ENCODE measurements around the gene TMUB2.
A peak's percentile ranks its signal among the peaks of the same experiment; 100 is the strongest.

TMUB2 gene

DNA sequence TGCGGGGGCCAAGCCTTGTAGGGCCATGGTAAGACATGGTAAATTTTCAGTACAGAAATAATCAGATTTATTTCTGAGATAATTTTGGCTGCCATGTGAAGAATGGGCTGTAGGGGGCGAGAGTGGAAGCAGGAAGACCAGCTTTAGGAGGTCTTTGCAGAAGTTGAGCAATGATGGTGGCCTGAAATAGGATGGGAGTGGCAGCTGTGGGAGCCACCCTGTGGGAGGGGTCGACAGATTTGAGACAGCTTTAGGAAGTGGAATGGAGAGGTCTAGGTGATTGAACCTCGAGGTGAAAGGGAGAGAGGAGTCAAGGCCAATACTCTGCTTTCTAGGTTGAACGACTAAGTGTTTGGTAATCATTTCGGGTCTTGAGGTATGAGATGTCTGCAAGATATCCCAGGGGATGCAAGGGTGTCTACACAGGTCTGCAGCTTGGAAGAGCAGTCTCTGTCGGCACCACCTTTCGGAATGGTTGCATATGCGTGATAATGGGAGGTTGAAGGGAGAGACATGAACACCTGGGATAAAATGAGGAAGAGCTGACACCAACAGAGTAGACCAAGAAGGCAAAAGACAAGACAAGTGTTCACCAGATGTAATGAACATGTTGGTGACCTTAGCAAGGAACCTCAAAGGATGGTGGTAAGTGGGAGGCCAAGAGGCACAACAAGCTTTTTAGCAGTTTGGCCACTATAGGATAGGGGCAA, 17.1 kb downstream of the TMUB2 start:
- DNase-seq (ENCODE audit: low read depth) = no peak

DNA sequence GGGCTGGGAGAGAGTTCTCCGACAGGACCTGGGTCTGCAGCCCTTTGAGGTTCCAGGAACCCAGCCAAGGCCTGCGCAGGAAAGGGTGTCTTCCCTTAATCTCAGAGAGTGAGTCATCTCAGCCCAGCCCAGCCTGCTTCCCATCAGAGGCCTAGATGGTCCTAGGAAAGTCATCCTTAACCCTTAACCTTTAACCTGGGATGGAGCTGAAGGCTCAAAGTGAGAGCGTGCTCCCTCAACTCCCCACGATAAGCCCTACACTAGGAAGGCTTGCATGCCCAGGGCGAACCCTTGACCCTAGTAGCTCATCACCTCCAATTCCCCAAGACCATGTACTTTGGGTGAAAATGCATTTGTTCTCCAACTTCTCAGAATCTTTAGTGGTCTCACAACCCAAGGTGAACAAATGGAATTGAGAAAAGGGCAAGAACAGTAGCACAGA, 17.7 kb downstream of the TMUB2 start:
- DNase-seq (ENCODE audit: low read depth) = no peak

DNA sequence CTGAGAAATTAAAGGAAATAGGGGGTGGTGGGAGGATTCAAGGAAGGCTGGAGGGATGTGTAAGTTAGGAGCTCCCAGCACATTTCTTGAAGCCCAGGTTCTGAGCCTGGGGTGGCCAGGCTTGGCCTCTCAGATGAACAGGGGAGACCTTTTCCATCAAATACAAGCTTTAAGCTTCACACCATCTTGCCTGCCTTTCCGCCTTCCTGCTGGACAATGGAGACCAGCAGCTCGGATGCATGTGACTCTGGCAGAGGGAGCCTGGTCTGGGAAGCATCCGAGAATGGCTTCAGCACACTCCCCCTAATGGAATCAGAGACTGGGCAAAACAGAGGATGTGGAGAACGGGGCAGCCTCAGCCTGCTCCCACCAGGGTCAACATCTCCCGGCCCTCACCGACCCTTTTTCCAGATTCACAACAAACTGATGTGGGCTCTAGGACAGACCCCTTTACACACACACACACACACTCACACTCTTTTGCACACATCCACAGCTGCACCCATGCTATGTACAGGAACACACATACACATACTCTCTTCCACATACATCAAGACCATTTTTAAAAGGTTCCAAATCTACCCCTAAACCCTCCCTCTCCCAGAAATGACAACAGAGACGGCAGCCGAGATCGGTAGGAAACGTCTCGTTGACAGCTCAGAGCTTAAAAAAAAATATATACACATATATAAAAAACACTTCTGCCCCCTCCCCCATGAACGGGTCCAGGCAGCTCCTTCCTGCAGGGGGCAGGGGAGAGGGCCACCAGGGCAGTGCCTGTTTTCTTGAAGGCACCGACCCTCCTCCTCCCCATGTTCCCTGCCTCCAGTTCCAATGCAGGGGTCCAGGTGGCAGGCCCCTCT, 19.4 kb downstream of the TMUB2 start:
- no peak for DNase-seq (ENCODE audit: low read depth)

- no peak for DNase-seq (ENCODE audit: low read depth)
Measured at GRCh38 chr17:44206825-44207155, 20.0 kb downstream of the TMUB2 start.

- no peak for DNase-seq (ENCODE audit: low read depth)
Measured at GRCh38 chr17:44207319-44207718, 20.5 kb downstream of the TMUB2 start.

DNA sequence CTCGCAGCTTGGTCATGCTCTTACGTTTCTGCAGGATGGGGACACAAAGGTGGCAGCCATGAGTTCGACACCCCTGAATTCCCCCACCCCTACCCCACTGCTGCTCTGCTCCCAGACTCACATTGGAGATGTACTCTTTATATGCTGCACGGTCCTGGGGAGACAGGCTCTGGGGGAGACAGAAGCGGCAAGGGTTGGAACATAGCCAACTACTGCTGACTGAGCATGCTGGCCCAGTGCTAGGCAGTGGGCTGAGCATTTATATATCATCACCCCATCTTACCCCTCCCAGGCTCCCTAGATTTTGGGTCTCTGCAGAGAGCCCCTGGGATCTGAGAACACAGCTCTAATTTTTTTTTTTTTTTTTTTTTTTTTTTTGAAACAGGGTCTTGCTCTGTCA, 21.0 kb downstream of the TMUB2 start:
- DNase-seq (ENCODE audit: low read depth) = no peak

GRCh38 chr17:44209786-44210341, 23.1 kb downstream of the TMUB2 start:
- DNase-seq (ENCODE audit: low read depth) = peak; percentile 50

DNA sequence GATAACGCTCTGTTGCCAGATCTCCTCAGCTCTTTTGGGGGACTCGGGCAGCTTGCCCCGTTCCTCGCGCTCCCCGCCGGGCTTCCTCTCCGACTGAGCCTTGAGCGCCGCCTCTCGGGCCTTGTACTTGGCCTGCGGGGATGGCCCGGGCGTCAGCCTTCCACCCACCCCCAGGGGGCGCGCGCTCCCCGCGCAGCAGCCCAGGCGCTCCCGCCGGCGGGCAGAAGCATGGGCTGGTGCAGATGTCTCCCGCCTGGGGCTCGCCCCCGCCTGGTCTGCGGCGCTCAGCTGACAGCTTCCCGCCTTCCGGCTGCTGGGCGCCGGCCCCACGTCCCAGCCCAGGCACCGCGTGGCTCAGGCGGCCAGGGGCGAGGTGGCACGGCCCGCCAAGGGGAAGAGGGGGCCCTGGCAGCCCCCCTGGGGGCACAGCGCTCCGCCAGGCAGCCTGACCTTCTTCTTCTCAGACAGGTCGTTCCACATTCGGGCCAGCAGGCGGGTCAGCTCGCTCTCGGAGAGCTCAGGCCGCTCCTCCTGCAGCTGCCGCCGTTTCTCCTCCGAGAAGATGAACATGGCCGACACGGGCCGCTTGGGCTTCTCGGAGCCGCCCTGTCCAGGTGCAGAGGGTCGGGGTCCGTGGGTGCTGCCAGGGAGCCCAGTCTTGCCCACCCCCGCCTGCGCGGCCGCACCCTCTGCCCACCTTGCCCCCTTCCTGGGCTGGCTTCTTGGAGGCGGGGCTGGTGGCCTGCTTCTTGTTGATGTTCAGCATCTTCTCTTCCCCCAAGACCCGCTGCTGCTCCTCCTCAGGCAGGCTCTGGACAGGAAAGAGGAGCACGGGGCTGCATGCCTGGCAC, 23.8 kb downstream of the TMUB2 start:
- peak; percentile 95 for DNase-seq (ENCODE audit: low read depth)

- DNase-seq (ENCODE audit: low read depth) = no peak
Measured at GRCh38 chr17:44211281-44212265, 24.8 kb downstream of the TMUB2 start.

DNA sequence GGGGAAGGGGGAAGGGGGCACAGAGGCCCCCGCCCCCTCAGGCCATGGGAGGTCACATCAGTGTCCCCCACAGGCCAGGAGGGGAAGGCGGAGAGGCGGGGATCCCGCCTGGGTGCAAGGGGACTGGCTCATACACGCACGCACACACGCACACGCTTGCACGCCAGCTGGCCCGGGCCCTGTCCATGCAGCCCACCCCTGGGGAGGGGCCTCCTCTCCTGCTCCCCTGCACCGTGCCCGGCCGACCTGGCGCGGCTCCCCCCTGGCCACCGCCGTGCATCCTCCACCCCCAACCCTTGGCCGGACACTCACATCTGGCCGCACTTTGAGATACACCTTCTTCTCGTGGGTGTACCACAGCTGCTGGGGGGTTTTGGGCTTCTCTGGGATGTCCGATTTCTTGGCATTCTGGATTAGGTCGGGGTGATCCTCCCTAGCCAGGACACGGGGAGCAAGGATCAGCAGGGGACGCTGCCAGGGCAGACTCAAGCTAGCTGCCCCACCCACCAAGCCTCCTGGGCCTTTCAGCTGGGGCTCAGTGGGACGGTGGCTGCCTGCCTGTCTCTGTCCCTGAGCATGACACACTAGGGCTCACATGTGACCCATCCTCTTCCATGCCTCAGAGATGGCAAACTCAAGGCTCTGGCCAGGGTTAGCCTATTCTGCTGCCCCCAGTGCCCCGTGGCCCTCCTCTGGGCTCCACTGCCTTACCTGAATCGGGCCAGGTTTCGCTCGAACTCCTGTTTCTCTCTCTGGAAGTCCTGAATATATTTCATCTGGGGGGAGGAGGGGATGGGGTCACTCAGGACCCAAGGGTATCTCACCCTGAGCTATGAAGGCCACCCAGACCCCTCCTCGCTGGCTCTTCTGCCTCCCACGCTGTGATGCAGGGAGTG, 26.0 kb downstream of the TMUB2 start:
- no peak for DNase-seq (ENCODE audit: low read depth)

GRCh38 chr17:44213403-44214229, 26.8 kb downstream of the TMUB2 start:
- no peak for DNase-seq (ENCODE audit: low read depth)

- no peak for DNase-seq (ENCODE audit: low read depth)
Measured at GRCh38 chr17:44214230-44214494, 27.4 kb downstream of the TMUB2 start.

DNA sequence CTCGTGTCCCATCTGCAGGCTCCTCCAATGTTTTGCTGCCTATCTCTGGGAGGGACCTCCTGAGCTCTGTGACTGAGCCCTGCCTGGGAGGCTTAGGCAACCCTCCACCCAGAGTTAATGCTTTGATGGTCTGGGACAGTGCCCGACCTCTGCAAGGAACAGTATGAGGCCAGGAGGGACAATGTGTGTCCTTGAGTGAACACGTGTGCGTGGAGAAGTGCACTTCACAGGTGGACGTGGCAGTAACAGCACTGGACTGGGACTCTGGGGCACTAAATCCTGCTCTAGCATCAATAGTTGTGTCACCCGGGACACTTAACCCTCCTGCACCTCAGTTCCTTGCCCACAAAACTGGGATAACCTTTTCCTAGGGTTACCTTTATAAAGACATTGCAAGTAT, 28.1 kb downstream of the TMUB2 start:
- no peak for DNase-seq (ENCODE audit: low read depth)

GRCh38 chr17:44216173-44216572, 29.4 kb downstream of the TMUB2 start:
- no peak for DNase-seq (ENCODE audit: low read depth)

GRCh38 chr17:44216694-44217093, 29.9 kb downstream of the TMUB2 start:
- no peak for DNase-seq (ENCODE audit: low read depth)

DNA sequence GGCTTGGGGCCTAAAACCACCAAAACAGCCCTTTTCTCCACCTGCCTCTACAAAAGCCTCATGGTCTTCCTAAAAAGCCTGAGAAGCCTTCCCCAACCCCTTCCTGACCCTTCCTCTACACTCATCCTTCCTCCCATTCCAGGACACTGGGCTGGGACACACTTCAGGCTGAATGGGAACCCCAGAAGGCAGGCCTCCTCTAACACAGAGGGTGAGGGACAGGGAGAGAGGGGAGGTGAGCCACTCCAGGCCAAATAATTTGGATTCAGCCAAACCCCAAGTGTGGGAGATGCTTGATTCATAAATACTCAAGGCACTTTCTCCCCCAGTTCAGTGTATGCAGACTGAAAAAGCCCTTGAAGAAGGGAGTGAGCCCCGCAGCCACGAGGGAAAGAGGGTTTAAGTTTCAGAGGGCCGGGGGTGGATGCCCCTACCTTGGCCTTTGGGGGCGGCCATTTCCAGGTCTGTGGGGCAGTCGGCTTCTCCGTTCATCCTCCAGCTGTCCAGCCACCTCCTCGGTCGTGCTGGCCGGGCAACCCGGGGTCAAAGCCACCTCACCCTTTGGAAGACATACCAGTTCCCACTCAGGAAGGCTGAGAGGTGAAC, 31.1 kb downstream of the TMUB2 start:
- DNase-seq (ENCODE audit: low read depth) = no peak

DNA sequence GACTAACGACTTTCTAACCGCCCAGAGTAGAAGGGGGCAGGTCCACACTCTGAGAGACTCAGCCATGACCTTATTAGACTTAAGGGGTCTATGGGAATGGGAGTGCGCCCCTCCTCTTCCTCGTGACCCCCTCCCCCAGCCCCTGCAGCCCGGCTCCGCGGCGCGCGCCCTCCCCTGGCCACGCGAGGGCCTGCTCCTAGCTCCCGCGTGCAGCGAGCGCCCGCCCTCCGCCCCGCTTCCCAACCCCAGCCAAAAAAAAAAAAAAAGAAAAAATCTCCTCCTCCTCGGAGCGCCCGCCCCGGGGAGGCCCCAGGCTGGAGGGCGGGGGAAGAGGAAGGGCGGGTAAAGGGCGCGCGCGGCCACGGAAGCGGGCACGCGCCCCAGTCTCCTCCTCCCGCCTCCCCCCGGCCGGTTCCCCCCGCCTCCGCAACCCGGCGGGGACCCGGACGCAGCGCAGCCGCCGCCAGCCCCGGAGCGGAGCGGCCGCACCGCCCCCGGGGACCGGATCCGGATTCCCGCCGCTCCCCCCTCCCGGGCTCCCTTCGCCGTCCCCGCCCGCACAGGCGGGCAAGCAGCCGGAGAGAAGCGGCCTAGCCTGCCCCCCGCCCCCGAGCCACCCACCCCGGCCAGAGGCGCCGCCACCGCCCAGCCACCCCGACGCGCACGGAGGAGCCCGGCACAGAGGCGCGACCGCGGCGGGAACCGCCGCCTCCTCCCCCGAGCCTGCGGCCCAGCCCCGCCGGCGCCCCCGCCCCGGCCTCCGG, 31.8 kb downstream of the TMUB2 start:
- peak; percentile 90 for DNase-seq (ENCODE audit: low read depth)

DNA sequence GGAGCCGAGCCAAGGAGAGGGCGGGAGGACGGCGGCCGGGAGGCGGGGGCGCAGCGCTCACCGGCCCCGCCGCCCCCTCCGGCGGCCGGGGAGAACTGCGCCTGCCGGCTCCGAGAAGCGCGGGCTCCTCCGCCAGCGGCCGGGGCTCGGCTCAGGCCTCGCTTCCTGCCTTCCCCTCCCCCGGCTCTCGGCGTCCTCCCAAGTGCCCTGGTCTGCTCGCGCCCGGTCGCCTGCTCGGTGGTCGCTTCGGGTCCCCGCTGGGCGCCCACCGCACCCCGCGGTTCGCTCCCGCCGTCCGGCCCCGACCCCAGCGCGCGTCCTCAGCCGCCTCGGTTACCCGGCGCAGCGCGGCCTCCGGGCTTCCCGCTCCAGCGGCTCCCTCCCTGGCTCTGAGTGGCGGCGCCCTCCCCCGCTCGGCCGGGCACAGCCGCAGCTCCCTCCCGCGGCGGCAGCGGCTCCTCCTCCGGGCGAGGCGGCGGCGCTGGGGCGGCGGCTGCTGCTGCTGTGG, 32.4 kb downstream of the TMUB2 start:
- DNase-seq (ENCODE audit: low read depth) = peak; percentile 74

All from activated T-cell treated with anti-CD3 and anti-CD28 coated beads for 48 hours (primary cell).